ENCODE results near the gene TRIM38.

DNA sequence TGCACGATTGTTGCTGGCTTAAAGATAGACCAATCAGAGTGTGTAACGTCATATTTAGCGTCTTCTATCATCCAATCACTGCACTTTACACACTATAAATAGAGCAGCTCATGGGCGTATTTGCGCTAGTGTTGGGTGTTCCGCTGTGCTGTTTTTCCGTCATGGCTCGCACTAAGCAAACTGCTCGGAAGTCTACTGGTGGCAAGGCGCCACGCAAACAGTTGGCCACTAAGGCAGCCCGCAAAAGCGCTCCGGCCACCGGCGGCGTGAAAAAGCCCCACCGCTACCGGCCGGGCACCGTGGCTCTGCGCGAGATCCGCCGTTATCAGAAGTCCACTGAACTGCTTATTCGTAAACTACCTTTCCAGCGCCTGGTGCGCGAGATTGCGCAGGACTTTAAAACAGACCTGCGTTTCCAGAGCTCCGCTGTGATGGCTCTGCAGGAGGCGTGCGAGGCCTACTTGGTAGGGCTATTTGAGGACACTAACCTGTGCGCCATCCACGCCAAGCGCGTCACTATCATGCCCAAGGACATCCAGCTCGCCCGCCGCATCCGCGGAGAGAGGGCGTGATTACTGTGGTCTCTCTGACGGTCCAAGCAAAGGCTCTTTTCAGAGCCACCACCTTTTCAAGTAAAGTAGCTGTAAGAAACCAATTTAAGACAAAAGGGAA is 57.9 kb downstream of the TRIM38 start:
- TF ChIP-seq, protein P1, sequence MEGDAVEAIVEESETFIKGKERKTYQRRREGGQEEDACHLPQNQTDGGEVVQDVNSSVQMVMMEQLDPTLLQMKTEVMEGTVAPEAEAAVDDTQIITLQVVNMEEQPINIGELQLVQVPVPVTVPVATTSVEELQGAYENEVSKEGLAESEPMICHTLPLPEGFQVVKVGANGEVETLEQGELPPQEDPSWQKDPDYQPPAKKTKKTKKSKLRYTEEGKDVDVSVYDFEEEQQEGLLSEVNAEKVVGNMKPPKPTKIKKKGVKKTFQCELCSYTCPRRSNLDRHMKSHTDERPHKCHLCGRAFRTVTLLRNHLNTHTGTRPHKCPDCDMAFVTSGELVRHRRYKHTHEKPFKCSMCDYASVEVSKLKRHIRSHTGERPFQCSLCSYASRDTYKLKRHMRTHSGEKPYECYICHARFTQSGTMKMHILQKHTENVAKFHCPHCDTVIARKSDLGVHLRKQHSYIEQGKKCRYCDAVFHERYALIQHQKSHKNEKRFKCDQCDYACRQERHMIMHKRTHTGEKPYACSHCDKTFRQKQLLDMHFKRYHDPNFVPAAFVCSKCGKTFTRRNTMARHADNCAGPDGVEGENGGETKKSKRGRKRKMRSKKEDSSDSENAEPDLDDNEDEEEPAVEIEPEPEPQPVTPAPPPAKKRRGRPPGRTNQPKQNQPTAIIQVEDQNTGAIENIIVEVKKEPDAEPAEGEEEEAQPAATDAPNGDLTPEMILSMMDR (IDR thresholded peaks at IDR 0.05) = no peak
- TF ChIP-seq POLR2A (IDR thresholded peaks at IDR 0.05) = peak; percentile 21 to 93

Data from lower leg skin (tissue), 3 donors.